HL-60 (cell line): ENCODE data around the gene SNRNP48.

Experiments used
- DNase-seq, 2 experiments: peaks; one replicate each; pipeline ENCODE4 v3.0.0-alpha.2; 2010 to 2020; ENCODE audit warnings: low read depth in 1 of 2, low spot score in 1 of 2
- H3K27ac ChIP-seq: fragments of 250-450 bp; sonication (Bioruptor Pico); replicated peaks from 2 replicates; pipeline ENCODE4 v1.5.1; 2020; ENCODE audit warnings: mild to moderate bottlenecking, moderate library complexity
- H3K27me3 ChIP-seq: fragments of 250-450 bp; sonication (Bioruptor Pico); 2 replicates; pipeline ENCODE4 v1.5.1; 2021; ENCODE audit warnings: mild to moderate bottlenecking, moderate library complexity; ENCODE audit not compliant: insufficient read depth, poor library complexity, severe bottlenecking
- H3K4me3 ChIP-seq: replicated peaks from 2 replicates; pipeline ENCODE4 v1.5.1; 2011; ENCODE audit warnings: mild to moderate bottlenecking, control low read depth, low read length; ENCODE audit not compliant: insufficient read depth
- GABPA ChIP-seq: IDR thresholded peaks from 2 replicates; pipeline ENCODE4 v1.6.1; 2012; ENCODE audit warnings: low read depth
- POLR2AphosphoS5 ChIP-seq: IDR thresholded peaks from 2 replicates; pipeline ENCODE4 v1.6.1; 2012; ENCODE audit warnings: low read depth
- SPI1 ChIP-seq: IDR thresholded peaks from 2 replicates; pipeline ENCODE4 v1.6.1; 2012; ENCODE audit warnings: low read depth, mild to moderate bottlenecking, borderline replicate concordance
- TF ChIP-seq, protein P1 (sequence below): IDR thresholded peaks from one replicate; pipeline ENCODE4 v1.5.1; 2011; ENCODE audit warnings: low read length, control low read depth, inconsistent platforms; ENCODE audit not compliant: insufficient read depth
- TF ChIP-seq, protein P2 (sequence below): IDR thresholded peaks from 2 replicates; pipeline ENCODE4 v1.6.1; 2012; ENCODE audit warnings: low read depth; ENCODE audit not compliant: insufficient replicate concordance

The SNRNP48 gene

DNA sequence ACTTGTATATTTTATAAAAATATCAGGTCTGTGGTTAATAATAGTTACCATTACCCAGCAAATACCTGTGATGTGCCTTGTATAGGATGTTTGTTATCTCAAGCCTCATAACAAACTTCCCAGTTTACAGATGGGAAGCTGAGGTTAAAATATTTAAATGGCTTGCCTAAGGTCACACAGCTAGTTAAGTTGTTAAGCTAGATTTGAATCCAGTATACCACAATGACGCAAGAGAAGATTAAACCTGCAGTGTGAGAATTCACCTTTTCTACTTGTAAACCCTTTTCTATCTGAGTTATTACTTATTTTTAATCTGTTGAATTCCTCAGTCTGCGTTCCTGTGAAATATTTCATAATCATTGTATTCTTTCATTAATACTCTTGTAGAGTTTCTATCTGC lies 43.6 kb upstream of the SNRNP48 start:
- TF ChIP-seq SPI1 (no peak), GABPA (no peak), POLR2AphosphoS5 (no peak)
- TF ChIP-seq, protein P1, sequence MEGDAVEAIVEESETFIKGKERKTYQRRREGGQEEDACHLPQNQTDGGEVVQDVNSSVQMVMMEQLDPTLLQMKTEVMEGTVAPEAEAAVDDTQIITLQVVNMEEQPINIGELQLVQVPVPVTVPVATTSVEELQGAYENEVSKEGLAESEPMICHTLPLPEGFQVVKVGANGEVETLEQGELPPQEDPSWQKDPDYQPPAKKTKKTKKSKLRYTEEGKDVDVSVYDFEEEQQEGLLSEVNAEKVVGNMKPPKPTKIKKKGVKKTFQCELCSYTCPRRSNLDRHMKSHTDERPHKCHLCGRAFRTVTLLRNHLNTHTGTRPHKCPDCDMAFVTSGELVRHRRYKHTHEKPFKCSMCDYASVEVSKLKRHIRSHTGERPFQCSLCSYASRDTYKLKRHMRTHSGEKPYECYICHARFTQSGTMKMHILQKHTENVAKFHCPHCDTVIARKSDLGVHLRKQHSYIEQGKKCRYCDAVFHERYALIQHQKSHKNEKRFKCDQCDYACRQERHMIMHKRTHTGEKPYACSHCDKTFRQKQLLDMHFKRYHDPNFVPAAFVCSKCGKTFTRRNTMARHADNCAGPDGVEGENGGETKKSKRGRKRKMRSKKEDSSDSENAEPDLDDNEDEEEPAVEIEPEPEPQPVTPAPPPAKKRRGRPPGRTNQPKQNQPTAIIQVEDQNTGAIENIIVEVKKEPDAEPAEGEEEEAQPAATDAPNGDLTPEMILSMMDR: no peak
- TF ChIP-seq, protein P2, sequence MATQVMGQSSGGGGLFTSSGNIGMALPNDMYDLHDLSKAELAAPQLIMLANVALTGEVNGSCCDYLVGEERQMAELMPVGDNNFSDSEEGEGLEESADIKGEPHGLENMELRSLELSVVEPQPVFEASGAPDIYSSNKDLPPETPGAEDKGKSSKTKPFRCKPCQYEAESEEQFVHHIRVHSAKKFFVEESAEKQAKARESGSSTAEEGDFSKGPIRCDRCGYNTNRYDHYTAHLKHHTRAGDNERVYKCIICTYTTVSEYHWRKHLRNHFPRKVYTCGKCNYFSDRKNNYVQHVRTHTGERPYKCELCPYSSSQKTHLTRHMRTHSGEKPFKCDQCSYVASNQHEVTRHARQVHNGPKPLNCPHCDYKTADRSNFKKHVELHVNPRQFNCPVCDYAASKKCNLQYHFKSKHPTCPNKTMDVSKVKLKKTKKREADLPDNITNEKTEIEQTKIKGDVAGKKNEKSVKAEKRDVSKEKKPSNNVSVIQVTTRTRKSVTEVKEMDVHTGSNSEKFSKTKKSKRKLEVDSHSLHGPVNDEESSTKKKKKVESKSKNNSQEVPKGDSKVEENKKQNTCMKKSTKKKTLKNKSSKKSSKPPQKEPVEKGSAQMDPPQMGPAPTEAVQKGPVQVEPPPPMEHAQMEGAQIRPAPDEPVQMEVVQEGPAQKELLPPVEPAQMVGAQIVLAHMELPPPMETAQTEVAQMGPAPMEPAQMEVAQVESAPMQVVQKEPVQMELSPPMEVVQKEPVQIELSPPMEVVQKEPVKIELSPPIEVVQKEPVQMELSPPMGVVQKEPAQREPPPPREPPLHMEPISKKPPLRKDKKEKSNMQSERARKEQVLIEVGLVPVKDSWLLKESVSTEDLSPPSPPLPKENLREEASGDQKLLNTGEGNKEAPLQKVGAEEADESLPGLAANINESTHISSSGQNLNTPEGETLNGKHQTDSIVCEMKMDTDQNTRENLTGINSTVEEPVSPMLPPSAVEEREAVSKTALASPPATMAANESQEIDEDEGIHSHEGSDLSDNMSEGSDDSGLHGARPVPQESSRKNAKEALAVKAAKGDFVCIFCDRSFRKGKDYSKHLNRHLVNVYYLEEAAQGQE: no peak
- no peak overlapping the region for H3K27ac ChIP-seq
- H3K4me3 ChIP-seq: no peak overlapping the region
- no peak for DNase-seq
- H3K27me3 ChIP-seq: peaks cover 24% of the 10 kb centered on the region

DNA sequence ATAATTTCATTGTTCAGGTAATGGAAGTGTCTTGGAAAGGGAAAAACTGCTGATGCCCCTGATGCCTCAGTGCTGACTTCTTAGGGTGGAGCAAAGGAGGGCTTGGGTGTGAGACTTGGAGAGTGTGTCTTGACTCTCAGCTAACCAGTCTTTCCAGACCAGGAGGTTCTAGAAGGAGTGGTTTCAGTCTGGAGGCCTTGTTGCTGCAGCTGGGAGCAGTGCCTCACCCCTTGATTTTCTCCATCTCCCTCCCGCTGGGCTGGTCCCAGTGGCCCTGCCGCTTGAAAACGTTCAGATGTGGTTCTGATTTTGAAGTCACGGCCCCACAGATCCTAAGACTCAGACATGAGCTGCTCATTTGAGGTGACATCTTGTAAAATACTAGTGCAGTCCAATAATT lies 43.1 kb upstream of the SNRNP48 start:
- no peak for DNase-seq
- H3K27me3 ChIP-seq: peaks cover 19% of the 10 kb centered on the region
- H3K4me3 ChIP-seq: no peak overlapping the region
- TF ChIP-seq, protein P1: no peak
- TF ChIP-seq SPI1 (no peak), GABPA (no peak), POLR2AphosphoS5 (no peak)
- TF ChIP-seq, protein P2: no peak
- H3K27ac ChIP-seq: no peak overlapping the region

GRCh38 chr6:7547315-7547714 lies 42.7 kb upstream of the SNRNP48 start:
- H3K4me3 ChIP-seq: no peak overlapping the region
- no peak overlapping the region for H3K27ac ChIP-seq

More at GRCh38 chr6:7547315-7547714, 42.7 kb upstream of the SNRNP48 start:
- no peak for DNase-seq
- peaks cover 15% of the 10 kb centered on the region for H3K27me3 ChIP-seq
- TF ChIP-seq SPI1 (no peak), GABPA (no peak), POLR2AphosphoS5 (no peak)
- TF ChIP-seq, protein P2: no peak
- TF ChIP-seq, protein P1: no peak
